ENCODE measurements around the gene WEE1. TPM values are rescaled to one million over a fixed set of nuclear protein-coding genes. Genes with fewer than 3 reads are reported as not detected.

Gene WEE1
- total RNA-seq, 1 experiment from 2014 or later: 67.9 TPM

- no peak for ATAC-seq
- ChIA-PET POLR2A (interaction anchor here (0.6 to 0.8 kb wide), 2 partner anchors 13 to 1060 kb away, joined by 5 read pairs; no protein-coding TSS in a partner anchor), CTCF (no interaction called here)
- intact Hi-C loops (cut with micrococcal nuclease; ENCODE audit: unreplicated experiment) (no loop called here), in situ Hi-C loops (cut with HindIII; ENCODE audit: low pct_unique_long_range_greater_than_20kb, low sequenced_read_pairs) (loop anchor here (25.0 kb wide), 1 partner anchor 715 kb away; the partner anchor contains the start of gene ADM)
- TF ChIP-seq, protein P1, sequence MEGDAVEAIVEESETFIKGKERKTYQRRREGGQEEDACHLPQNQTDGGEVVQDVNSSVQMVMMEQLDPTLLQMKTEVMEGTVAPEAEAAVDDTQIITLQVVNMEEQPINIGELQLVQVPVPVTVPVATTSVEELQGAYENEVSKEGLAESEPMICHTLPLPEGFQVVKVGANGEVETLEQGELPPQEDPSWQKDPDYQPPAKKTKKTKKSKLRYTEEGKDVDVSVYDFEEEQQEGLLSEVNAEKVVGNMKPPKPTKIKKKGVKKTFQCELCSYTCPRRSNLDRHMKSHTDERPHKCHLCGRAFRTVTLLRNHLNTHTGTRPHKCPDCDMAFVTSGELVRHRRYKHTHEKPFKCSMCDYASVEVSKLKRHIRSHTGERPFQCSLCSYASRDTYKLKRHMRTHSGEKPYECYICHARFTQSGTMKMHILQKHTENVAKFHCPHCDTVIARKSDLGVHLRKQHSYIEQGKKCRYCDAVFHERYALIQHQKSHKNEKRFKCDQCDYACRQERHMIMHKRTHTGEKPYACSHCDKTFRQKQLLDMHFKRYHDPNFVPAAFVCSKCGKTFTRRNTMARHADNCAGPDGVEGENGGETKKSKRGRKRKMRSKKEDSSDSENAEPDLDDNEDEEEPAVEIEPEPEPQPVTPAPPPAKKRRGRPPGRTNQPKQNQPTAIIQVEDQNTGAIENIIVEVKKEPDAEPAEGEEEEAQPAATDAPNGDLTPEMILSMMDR (IDR thresholded peaks at IDR 0.05): no peak
- TF ChIP-seq, protein P2, sequence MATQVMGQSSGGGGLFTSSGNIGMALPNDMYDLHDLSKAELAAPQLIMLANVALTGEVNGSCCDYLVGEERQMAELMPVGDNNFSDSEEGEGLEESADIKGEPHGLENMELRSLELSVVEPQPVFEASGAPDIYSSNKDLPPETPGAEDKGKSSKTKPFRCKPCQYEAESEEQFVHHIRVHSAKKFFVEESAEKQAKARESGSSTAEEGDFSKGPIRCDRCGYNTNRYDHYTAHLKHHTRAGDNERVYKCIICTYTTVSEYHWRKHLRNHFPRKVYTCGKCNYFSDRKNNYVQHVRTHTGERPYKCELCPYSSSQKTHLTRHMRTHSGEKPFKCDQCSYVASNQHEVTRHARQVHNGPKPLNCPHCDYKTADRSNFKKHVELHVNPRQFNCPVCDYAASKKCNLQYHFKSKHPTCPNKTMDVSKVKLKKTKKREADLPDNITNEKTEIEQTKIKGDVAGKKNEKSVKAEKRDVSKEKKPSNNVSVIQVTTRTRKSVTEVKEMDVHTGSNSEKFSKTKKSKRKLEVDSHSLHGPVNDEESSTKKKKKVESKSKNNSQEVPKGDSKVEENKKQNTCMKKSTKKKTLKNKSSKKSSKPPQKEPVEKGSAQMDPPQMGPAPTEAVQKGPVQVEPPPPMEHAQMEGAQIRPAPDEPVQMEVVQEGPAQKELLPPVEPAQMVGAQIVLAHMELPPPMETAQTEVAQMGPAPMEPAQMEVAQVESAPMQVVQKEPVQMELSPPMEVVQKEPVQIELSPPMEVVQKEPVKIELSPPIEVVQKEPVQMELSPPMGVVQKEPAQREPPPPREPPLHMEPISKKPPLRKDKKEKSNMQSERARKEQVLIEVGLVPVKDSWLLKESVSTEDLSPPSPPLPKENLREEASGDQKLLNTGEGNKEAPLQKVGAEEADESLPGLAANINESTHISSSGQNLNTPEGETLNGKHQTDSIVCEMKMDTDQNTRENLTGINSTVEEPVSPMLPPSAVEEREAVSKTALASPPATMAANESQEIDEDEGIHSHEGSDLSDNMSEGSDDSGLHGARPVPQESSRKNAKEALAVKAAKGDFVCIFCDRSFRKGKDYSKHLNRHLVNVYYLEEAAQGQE (IDR thresholded peaks at IDR 0.05; ENCODE audit: insufficient read depth in 1 of 2, low read depth in 2 of 2, low read length in 1 of 2): no peak
- no peak for TF ChIP-seq TCF7L2 (IDR thresholded peaks at IDR 0.05; ENCODE audit: low read depth, low read length)
- no peak for DNase-seq (ENCODE audit: low read depth, low spot score)
- no peak overlapping the region for H3K27ac ChIP-seq (ENCODE audit: low read length)
- no peaks in the 10 kb centered on the region for H3K36me3 ChIP-seq (ENCODE audit: control insufficient read depth, insufficient read depth, low read length)
- H3K27me3 ChIP-seq (ENCODE audit: control insufficient read depth, insufficient read depth, low read length): no peaks in the 10 kb centered on the region
- no peaks in the 10 kb centered on the region for H3K9me3 ChIP-seq (ENCODE audit: control insufficient read depth, insufficient read depth, low read depth, low read length)
- BruUV-seq (replicated peaks): no TSS peak
- H3K4me1 ChIP-seq (ENCODE audit: control insufficient read depth, insufficient read depth, low read length): peaks cover 6% of the 10 kb centered on the region; the same call in 1 of the 2 replicates
- no peak overlapping the region for H3K4me3 ChIP-seq (ENCODE audit: low read depth in 2 of 2, low read length in 2 of 2)
Observed at GRCh38 chr11:9596926-9597464, 23.5 kb downstream of the WEE1 start.

- no peaks in the 10 kb centered on the region for H3K36me3 ChIP-seq (ENCODE audit: control insufficient read depth, insufficient read depth, low read length)
- DNase-seq (ENCODE audit: low read depth, low spot score) (no peak), ATAC-seq (no peak)
- CTCF ChIA-PET: no interaction called here
- no peak overlapping the region for H3K4me3 ChIP-seq (ENCODE audit: low read depth in 2 of 2, low read length in 2 of 2)
- H3K4me1 ChIP-seq (ENCODE audit: control insufficient read depth, insufficient read depth, low read length): no peaks in the 10 kb centered on the region
- TF ChIP-seq, protein P1 (IDR thresholded peaks at IDR 0.05): no peak
- TF ChIP-seq TCF7L2 (IDR thresholded peaks at IDR 0.05; ENCODE audit: low read depth, low read length) (no peak), SIN3A (IDR thresholded peaks at IDR 0.05; ENCODE audit: borderline replicate concordance, insufficient read depth, low read depth, low read length) (no peak), POLR2AphosphoS5 (IDR thresholded peaks at IDR 0.05; ENCODE audit: low read depth, low read length) (no peak)
- TF ChIP-seq, protein P2 (IDR thresholded peaks at IDR 0.05; ENCODE audit: insufficient read depth in 1 of 2, low read depth in 2 of 2, low read length in 1 of 2): no peak
- H3K27me3 ChIP-seq (ENCODE audit: control insufficient read depth, insufficient read depth, low read length): no peaks in the 10 kb centered on the region
- no TSS peak for BruUV-seq (replicated peaks)
- POLR2A ChIA-PET: no interaction called here
- H3K27ac ChIP-seq (ENCODE audit: low read length): no peak overlapping the region
- H3K9me3 ChIP-seq (ENCODE audit: control insufficient read depth, insufficient read depth, low read depth, low read length): no peaks in the 10 kb centered on the region
- in situ Hi-C loops (cut with HindIII; ENCODE audit: low pct_unique_long_range_greater_than_20kb, low sequenced_read_pairs): no loop called here
- intact Hi-C loops (cut with micrococcal nuclease; ENCODE audit: unreplicated experiment): no loop called here
Observed at GRCh38 chr11:9600166-9600565, 26.7 kb downstream of the WEE1 start.
